IMR-90 (cell line): ENCODE data around the gene ZNF433. TPM values are rescaled to one million over a fixed set of nuclear protein-coding genes. Genes with fewer than 3 reads are reported as not detected.

Source experiments
- ATAC-seq: fragments of 200-7000 bp; cut with Tn5 transposase; 2 replicates; pipeline ENCODE4 v1.9.1; 2020; ENCODE audit warnings: low read depth, mild to moderate bottlenecking, moderate library complexity
- BruUV-seq: library from RNA; stranded (reverse); fragments of 400-500 nt; replicated peaks from 2 replicates; lab custom pipeline; 2021; lab: Mats Ljungman, UMichigan
- CTCF ChIA-PET: fragments of 300-600 bp; formaldehyde crosslinking; extraction: SDS; loops from one replicate; lab custom pipeline; 2021; ENCODE audit warnings: antibody characterized with exemption; lab: Yijun Ruan, JAX
- POLR2A ChIA-PET: fragments of 300-600 bp; sonication (Branson Sonifier 250); formaldehyde crosslinking; loops from one replicate; lab custom pipeline; 2022; ENCODE audit warnings: antibody characterized with exemption; ENCODE audit not compliant: unreplicated experiment; lab: Charles Lee
- DNase-seq: peaks from one replicate; pipeline ENCODE4 v3.0.0; 2013
- H2AFZ ChIP-seq: replicated peaks from 2 replicates; pipeline ENCODE3; 2013; ENCODE audit warnings: low read length, mild to moderate bottlenecking; ENCODE audit not compliant: poor library complexity
- H2AK5ac ChIP-seq: 2 replicates; pipeline ENCODE4 v1.6.1; 2013; ENCODE audit warnings: low read depth, low read length, inconsistent platforms
- H2AK9ac ChIP-seq: replicated peaks from 2 replicates; pipeline ENCODE3; 2013; ENCODE audit warnings: mild to moderate bottlenecking, low read depth, low read length, moderate library complexity; ENCODE audit not compliant: poor library complexity
- H2BK120ac ChIP-seq: 2 replicates; pipeline ENCODE4 v1.6.1; 2013; ENCODE audit warnings: low read depth, low read length, inconsistent platforms
- H2BK15ac ChIP-seq: 3 replicates; pipeline ENCODE4 v1.6.1; 2013; ENCODE audit warnings: low read depth, low read length, inconsistent platforms
- H2BK20ac ChIP-seq: 2 replicates; pipeline ENCODE4 v1.6.1; 2013; ENCODE audit warnings: low read depth, mild to moderate bottlenecking, inconsistent platforms, low read length, moderate library complexity
- H2BK5ac ChIP-seq: 2 replicates; pipeline ENCODE4 v1.6.1; 2013; ENCODE audit warnings: mild to moderate bottlenecking, low read depth, low read length, inconsistent platforms; ENCODE audit not compliant: poor library complexity, severe bottlenecking
- H3K14ac ChIP-seq: replicated peaks from 2 replicates; pipeline ENCODE4 v1.6.1; 2013; ENCODE audit warnings: low read depth, low read length, inconsistent platforms
- H3K18ac ChIP-seq: 2 replicates; pipeline ENCODE4 v1.6.1; 2013; ENCODE audit warnings: low read depth, low read length, control low read depth
- H3K23ac ChIP-seq: 2 replicates; pipeline ENCODE4 v1.6.1; 2013; ENCODE audit warnings: low read depth, low read length, inconsistent platforms
- H3K27ac ChIP-seq: 2 replicates; pipeline ENCODE4 v1.5.1; 2013; ENCODE audit warnings: mild to moderate bottlenecking, control low read depth, low read length; ENCODE audit not compliant: insufficient read depth
- H3K27me3 ChIP-seq: 2 replicates; pipeline ENCODE4 v1.6.1; 2013; ENCODE audit warnings: low read length; ENCODE audit not compliant: control insufficient read depth, insufficient read depth
- H3K36me3 ChIP-seq: 2 replicates; pipeline ENCODE4 v1.6.1; 2013; ENCODE audit warnings: low read length, mixed read lengths; ENCODE audit not compliant: control insufficient read depth, insufficient read depth
- H3K4ac ChIP-seq: 2 replicates; pipeline ENCODE4 v1.6.1; 2013; ENCODE audit warnings: low read depth, low read length, inconsistent platforms
- H3K4me1 ChIP-seq: 2 replicates; pipeline ENCODE4 v1.6.1; 2013; ENCODE audit warnings: low read length, mixed read lengths; ENCODE audit not compliant: control insufficient read depth, insufficient read depth
- H3K4me2 ChIP-seq: 2 replicates; pipeline ENCODE4 v1.6.1; 2013; ENCODE audit warnings: low read depth, mild to moderate bottlenecking, control low read depth, low read length, moderate library complexity
- H3K4me3 ChIP-seq: 2 replicates; pipeline ENCODE4 v1.5.1; 2013; ENCODE audit warnings: low read depth, mild to moderate bottlenecking, control low read depth, low read length, moderate library complexity; ENCODE audit not compliant: insufficient read depth
- H3K56ac ChIP-seq: 2 replicates; pipeline ENCODE4 v1.6.1; 2013; ENCODE audit warnings: low read length, inconsistent platforms; ENCODE audit not compliant: insufficient read depth; ENCODE audit errors: extremely low read depth
- H3K79me1 ChIP-seq, 2 experiments: 2 replicates each; pipeline ENCODE4 v1.6.1; 2013; ENCODE audit warnings: low read length in 2 of 2, inconsistent platforms in 1 of 2, low read depth in 1 of 2
- H3K9ac ChIP-seq: 2 replicates; pipeline ENCODE4 v1.6.1; 2013; ENCODE audit warnings: low read depth, low read length, control low read depth
- H3K9me1 ChIP-seq: 2 replicates; pipeline ENCODE4 v1.6.1; 2013; ENCODE audit warnings: low read length, inconsistent platforms; ENCODE audit not compliant: insufficient read depth
- H3K9me3 ChIP-seq: 2 replicates; pipeline ENCODE4 v1.6.1; 2013; ENCODE audit warnings: low read length; ENCODE audit not compliant: control insufficient read depth, insufficient read depth
- H4K20me1 ChIP-seq: 2 replicates; pipeline ENCODE4 v1.6.1; 2013; ENCODE audit warnings: low read length, inconsistent platforms; ENCODE audit not compliant: insufficient read depth
- H4K5ac ChIP-seq: 2 replicates; pipeline ENCODE4 v1.6.1; 2013; ENCODE audit warnings: mild to moderate bottlenecking, low read depth, low read length, control low read depth
- H4K8ac ChIP-seq, 2 experiments: 2 replicates each; pipeline ENCODE4 v1.6.1; 2013; ENCODE audit warnings: low read depth in 2 of 2, low read length in 2 of 2, control low read depth in 1 of 2, inconsistent platforms in 1 of 2
- H4K91ac ChIP-seq: 2 replicates; pipeline ENCODE4 v1.6.1; 2013; ENCODE audit warnings: low read depth, low read length, inconsistent platforms; ENCODE audit not compliant: insufficient read depth
- CHD1 ChIP-seq: IDR thresholded peaks from 2 replicates; pipeline ENCODE4 v1.6.1; 2012; ENCODE audit warnings: low read depth, low read length, improper control_type of control experiment
- CTCF ChIP-seq: conservative IDR thresholded peaks from 2 replicates; pipeline ENCODE4 v1.5.1; 2012; ENCODE audit warnings: mild to moderate bottlenecking, low read depth, low read length, improper control_type of control experiment
- FOS ChIP-seq: fragments of 150-350 bp; IDR thresholded peaks from 2 replicates; pipeline ENCODE4 v1.6.1; 2016; ENCODE audit warnings: low read depth, low read length
- MAFK ChIP-seq: IDR thresholded peaks from 2 replicates; pipeline ENCODE4 v1.6.1; 2012; ENCODE audit warnings: low read depth, low read length, improper control_type of control experiment
- MAZ ChIP-seq: IDR thresholded peaks from 2 replicates; pipeline ENCODE4 v1.6.1; 2012; ENCODE audit warnings: low read depth, mild to moderate bottlenecking, low read length, improper control_type of control experiment, moderate library complexity, borderline replicate concordance
- MXI1 ChIP-seq: IDR thresholded peaks from 2 replicates; pipeline ENCODE4 v1.6.1; 2012; ENCODE audit warnings: low read depth, mild to moderate bottlenecking, low read length, moderate library complexity, borderline replicate concordance
- NFE2L2 ChIP-seq: fragments of 150-350 bp; IDR thresholded peaks from 2 replicates; pipeline ENCODE4 v1.6.1; 2016; ENCODE audit warnings: low read depth, mild to moderate bottlenecking, low read length
- POLR2A ChIP-seq: IDR thresholded peaks from 2 replicates; pipeline ENCODE4 v1.6.1; 2012; ENCODE audit warnings: mild to moderate bottlenecking, low read depth, low read length
- RCOR1 ChIP-seq: IDR thresholded peaks from 2 replicates; pipeline ENCODE4 v1.6.1; 2012; ENCODE audit warnings: mild to moderate bottlenecking, low read length, improper control_type of control experiment; ENCODE audit not compliant: insufficient replicate concordance
- RFX5 ChIP-seq: IDR thresholded peaks from 2 replicates; pipeline ENCODE4 v1.8.0; 2012; ENCODE audit warnings: low read depth, mild to moderate bottlenecking, low read length, moderate library complexity
- USF2 ChIP-seq: fragments of 150-350 bp; IDR thresholded peaks from 2 replicates; pipeline ENCODE4 v1.6.1; 2017; ENCODE audit warnings: mild to moderate bottlenecking, antibody characterized with exemption, low read length, low read depth
- WGBS, 2 experiments: methylation state at CpG; one replicate each; pipeline versions ENCODE4 v1.1.5 to v1.1.7; 2013; ENCODE audit warnings: missing lambda C conversion rate in 2 of 2; ENCODE audit not compliant: insufficient read length in 1 of 2; ENCODE audit errors: extremely low coverage in 2 of 2; 5-methylcytosine and 5-hydroxymethylcytosine counted together
- dilution Hi-C: fragments of 300-500 bp; cut with HindIII; formaldehyde crosslinking; loops from one replicate; pipeline ENCODE4 v1.14.3; 2018; ENCODE audit warnings: low sequenced_read_pairs; ENCODE audit not compliant: unreplicated experiment
- in situ Hi-C: fragments of 300-500 bp; cut with MboI; formaldehyde crosslinking; loops from 3 replicates; pipeline ENCODE4 v1.14.3; 2019; ENCODE audit warnings: low sequenced_read_pairs, inconsistent platforms, mixed read lengths
- intact Hi-C: fragments of 100-400 bp; cut with micrococcal nuclease; formaldehyde crosslinking; loops from 2 replicates; pipeline ENCODE4 v1.10.0; 2022
- polyA plus RNA-seq, 3 experiments: library from polyadenylated mRNA; depleted of rRNA; stranded (reverse); fragments of >200 nt; gene quantifications; 2 replicates each; pipeline ENCODE4 v1.2.3, GENCODE V29; 2012; ENCODE audit warnings: low replicate concordance in 1 of 3
- total RNA-seq: library from RNA; depleted of rRNA; stranded (reverse); fragments of >200 nt; gene quantifications from 2 replicates; pipeline ENCODE4 v1.2.3, GENCODE V29; 2012

ZNF433 gene
- total and polyA plus RNA-seq, 2 of the 4 experiments (the other 2 are of a cell fraction): 3.5 to 11.1 TPM

GRCh38 chr19:12075538-12076139 is 40.2 kb upstream of the ZNF433 start:
- ATAC-seq: no peak
- no peaks in the 10 kb centered on the region for H4K20me1 ChIP-seq
- H2AFZ ChIP-seq: no peak overlapping the region
- in situ Hi-C loops (no loop called here), intact Hi-C loops (no loop called here), dilution Hi-C loops (no loop called here)
- H4K8ac ChIP-seq: no peak overlapping the region
- H2BK5ac ChIP-seq: no peak overlapping the region
- no peaks in the 10 kb centered on the region for H3K9me1 ChIP-seq
- no peak overlapping the region for H3K18ac ChIP-seq
- no peak overlapping the region for H3K14ac ChIP-seq
- no peak overlapping the region for H3K4ac ChIP-seq
- no peak overlapping the region for H3K4me2 ChIP-seq
- no peak overlapping the region for H2BK20ac ChIP-seq
- H3K9ac ChIP-seq: no peak overlapping the region
- H3K9me3 ChIP-seq: peaks cover 83% of the 10 kb centered on the region
- no peak overlapping the region for H4K91ac ChIP-seq
- ChIA-PET POLR2A (no interaction called here), CTCF (no interaction called here)
- H3K4me1 ChIP-seq: no peaks in the 10 kb centered on the region
- peaks cover 46% of the 10 kb centered on the region for H3K36me3 ChIP-seq
- H2BK15ac ChIP-seq: no peak overlapping the region
- no peak overlapping the region for H3K23ac ChIP-seq
- no peaks in the 10 kb centered on the region for H3K27me3 ChIP-seq
- no peak overlapping the region for H3K4me3 ChIP-seq
- no peak overlapping the region for H3K56ac ChIP-seq
- BruUV-seq: no TSS peak
- H2BK120ac ChIP-seq: no peak overlapping the region
- H3K27ac ChIP-seq: no peak overlapping the region
- no peak overlapping the region for H2AK9ac ChIP-seq
- H4K5ac ChIP-seq: no peak overlapping the region
- no peak for TF ChIP-seq NFE2L2
- no peak for TF ChIP-seq POLR2A
- TF ChIP-seq RCOR1: no peak
- TF ChIP-seq FOS: no peak
- no peak for TF ChIP-seq USF2
- no peak for TF ChIP-seq CHD1
- no peak for TF ChIP-seq MXI1
- TF ChIP-seq MAFK: no peak
- no peak for TF ChIP-seq MAZ
- TF ChIP-seq RFX5: no peak
- TF ChIP-seq CTCF: no peak
- no peak overlapping the region for H2AK5ac ChIP-seq
- peaks cover 0 to 6% of the 10 kb centered on the region in 2 experiments; a peak in 3 of 4 replicates for H3K79me1 ChIP-seq
- no peak for DNase-seq
- WGBS, 2 experiments: no CpG with 5 or more reads among the region's 3 CpGs
